Measurements from ENCODE around the gene ACKR3. TPM values are rescaled to one million over a fixed set of nuclear protein-coding genes. Genes with fewer than 3 reads are reported as not detected.

Gene ACKR3
- total RNA-seq, 1 donor: 18.8 TPM

DNA sequence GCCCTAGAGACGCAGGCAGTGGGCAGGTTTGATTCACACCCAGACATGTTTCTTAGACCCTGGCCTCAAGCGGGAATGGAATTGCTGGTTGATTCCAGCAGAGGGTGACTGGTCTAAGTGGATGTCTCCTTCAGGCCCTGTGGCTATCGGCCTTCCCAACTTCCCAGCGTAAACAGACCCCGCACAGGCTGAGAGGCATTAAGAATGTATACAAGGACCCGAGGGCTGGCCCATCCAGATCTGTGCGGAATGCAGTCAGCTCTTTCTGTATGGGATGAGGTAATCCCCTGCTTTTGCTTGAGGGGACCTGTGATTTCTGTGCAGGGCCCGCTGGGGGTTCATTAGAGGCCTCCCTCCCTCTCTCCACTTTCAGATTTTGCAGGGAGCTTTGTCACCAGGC is 6.5 kb downstream of the ACKR3 start:
- no peak for DNase-seq (ENCODE audit: insufficient read length, low spot score, missing footprints)
- H3K4me3 ChIP-seq (ENCODE audit: insufficient read depth, low read length): no peak overlapping the region
- no peak overlapping the region for H2AFZ ChIP-seq (ENCODE audit: low read length)
- no peak overlapping the region for H3K27ac ChIP-seq (ENCODE audit: low read depth, low read length)
- no peaks in the 10 kb centered on the region for H3K36me3 ChIP-seq (ENCODE audit: insufficient read depth, low read length)
- TF ChIP-seq, protein P1, sequence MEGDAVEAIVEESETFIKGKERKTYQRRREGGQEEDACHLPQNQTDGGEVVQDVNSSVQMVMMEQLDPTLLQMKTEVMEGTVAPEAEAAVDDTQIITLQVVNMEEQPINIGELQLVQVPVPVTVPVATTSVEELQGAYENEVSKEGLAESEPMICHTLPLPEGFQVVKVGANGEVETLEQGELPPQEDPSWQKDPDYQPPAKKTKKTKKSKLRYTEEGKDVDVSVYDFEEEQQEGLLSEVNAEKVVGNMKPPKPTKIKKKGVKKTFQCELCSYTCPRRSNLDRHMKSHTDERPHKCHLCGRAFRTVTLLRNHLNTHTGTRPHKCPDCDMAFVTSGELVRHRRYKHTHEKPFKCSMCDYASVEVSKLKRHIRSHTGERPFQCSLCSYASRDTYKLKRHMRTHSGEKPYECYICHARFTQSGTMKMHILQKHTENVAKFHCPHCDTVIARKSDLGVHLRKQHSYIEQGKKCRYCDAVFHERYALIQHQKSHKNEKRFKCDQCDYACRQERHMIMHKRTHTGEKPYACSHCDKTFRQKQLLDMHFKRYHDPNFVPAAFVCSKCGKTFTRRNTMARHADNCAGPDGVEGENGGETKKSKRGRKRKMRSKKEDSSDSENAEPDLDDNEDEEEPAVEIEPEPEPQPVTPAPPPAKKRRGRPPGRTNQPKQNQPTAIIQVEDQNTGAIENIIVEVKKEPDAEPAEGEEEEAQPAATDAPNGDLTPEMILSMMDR (IDR thresholded peaks at IDR 0.05; ENCODE audit: extremely low read depth, low read depth, low read length): no peak
- H3K4me1 ChIP-seq (ENCODE audit: insufficient read depth, low read length): no peaks in the 10 kb centered on the region
- no peaks in the 10 kb centered on the region for H4K20me1 ChIP-seq (ENCODE audit: insufficient read depth, low read length)
- peaks cover 8% of the 10 kb centered on the region for H3K27me3 ChIP-seq (ENCODE audit: insufficient read depth, low read length)
- H3K9me3 ChIP-seq (ENCODE audit: low read depth, low read length): no peaks in the 10 kb centered on the region
- no peak overlapping the region for H3K4me2 ChIP-seq (ENCODE audit: insufficient read depth, low read length)
- no peaks in the 10 kb centered on the region for H3K79me2 ChIP-seq (ENCODE audit: insufficient read depth, low read length)

- H3K36me3 ChIP-seq (ENCODE audit: insufficient read depth, low read length): no peaks in the 10 kb centered on the region
- H3K4me1 ChIP-seq (ENCODE audit: insufficient read depth, low read length): no peaks in the 10 kb centered on the region
- no peak overlapping the region for H3K27ac ChIP-seq (ENCODE audit: low read depth, low read length)
- TF ChIP-seq, protein P1 (IDR thresholded peaks at IDR 0.05; ENCODE audit: extremely low read depth, low read depth, low read length): no peak
- no peak overlapping the region for H3K4me2 ChIP-seq (ENCODE audit: insufficient read depth, low read length)
- H4K20me1 ChIP-seq (ENCODE audit: insufficient read depth, low read length): no peaks in the 10 kb centered on the region
- H3K9me3 ChIP-seq (ENCODE audit: low read depth, low read length): no peaks in the 10 kb centered on the region
- no peaks in the 10 kb centered on the region for H3K79me2 ChIP-seq (ENCODE audit: insufficient read depth, low read length)
- H3K4me3 ChIP-seq (ENCODE audit: insufficient read depth, low read length): no peak overlapping the region
- DNase-seq (ENCODE audit: insufficient read length, low spot score, missing footprints): no peak
- H2AFZ ChIP-seq (ENCODE audit: low read length): no peak overlapping the region
- H3K27me3 ChIP-seq (ENCODE audit: insufficient read depth, low read length): peaks cover 4% of the 10 kb centered on the region
Measured at GRCh38 chr2:236576953-236577352, 7.3 kb downstream of the ACKR3 start.

GRCh38 chr2:236577481-236578410 is 8.1 kb downstream of the ACKR3 start:
- Histone ChIP-seq H3K79me2 (ENCODE audit: insufficient read depth, low read length) (no peaks in the 10 kb centered on the region), H3K36me3 (ENCODE audit: insufficient read depth, low read length) (no peaks in the 10 kb centered on the region), H3K4me3 (ENCODE audit: insufficient read depth, low read length) (no peak overlapping the region), H3K4me1 (ENCODE audit: insufficient read depth, low read length) (no peaks in the 10 kb centered on the region), H2AFZ (ENCODE audit: low read length) (no peak overlapping the region), H3K27me3 (ENCODE audit: insufficient read depth, low read length) (no peaks in the 10 kb centered on the region), H3K9me3 (ENCODE audit: low read depth, low read length) (no peaks in the 10 kb centered on the region), H3K27ac (ENCODE audit: low read depth, low read length) (no peak overlapping the region), H4K20me1 (ENCODE audit: insufficient read depth, low read length) (no peaks in the 10 kb centered on the region), H3K4me2 (ENCODE audit: insufficient read depth, low read length) (no peak overlapping the region)
- DNase-seq (ENCODE audit: insufficient read length, low spot score, missing footprints): no peak
- TF ChIP-seq, protein P1 (IDR thresholded peaks at IDR 0.05; ENCODE audit: extremely low read depth, low read depth, low read length): no peak

DNA sequence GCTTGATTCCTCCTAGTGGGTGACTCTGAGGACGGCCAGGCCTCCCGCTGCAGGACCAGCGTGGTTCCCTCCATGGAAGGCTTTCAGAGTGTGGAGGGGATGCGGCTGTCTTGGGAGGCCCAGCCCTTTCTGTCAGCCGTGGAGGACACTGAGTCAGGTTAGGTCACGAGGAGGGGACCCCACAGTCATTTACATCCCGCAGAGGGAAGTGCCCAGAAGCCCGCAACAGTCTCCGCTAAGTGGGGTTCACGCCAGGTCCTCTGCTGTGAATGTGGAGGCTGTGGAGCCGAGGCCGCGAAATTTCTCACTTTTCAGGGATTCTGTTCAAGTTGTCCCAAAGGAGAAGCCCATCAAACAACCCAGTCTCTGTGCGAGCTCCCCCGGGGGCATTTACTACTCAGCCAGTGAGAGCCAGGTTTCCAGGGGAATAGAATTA is 8.8 kb downstream of the ACKR3 start:
- H3K4me3 ChIP-seq (ENCODE audit: insufficient read depth, low read length): no peak overlapping the region
- no peaks in the 10 kb centered on the region for H3K27me3 ChIP-seq (ENCODE audit: insufficient read depth, low read length)
- no peak overlapping the region for H2AFZ ChIP-seq (ENCODE audit: low read length)
- H3K36me3 ChIP-seq (ENCODE audit: insufficient read depth, low read length): no peaks in the 10 kb centered on the region
- no peak overlapping the region for H3K4me2 ChIP-seq (ENCODE audit: insufficient read depth, low read length)
- H3K79me2 ChIP-seq (ENCODE audit: insufficient read depth, low read length): no peaks in the 10 kb centered on the region
- TF ChIP-seq, protein P1 (IDR thresholded peaks at IDR 0.05; ENCODE audit: extremely low read depth, low read depth, low read length): no peak
- H3K27ac ChIP-seq (ENCODE audit: low read depth, low read length): no peak overlapping the region
- H3K4me1 ChIP-seq (ENCODE audit: insufficient read depth, low read length): no peaks in the 10 kb centered on the region
- H4K20me1 ChIP-seq (ENCODE audit: insufficient read depth, low read length): no peaks in the 10 kb centered on the region
- no peak for DNase-seq (ENCODE audit: insufficient read length, low spot score, missing footprints)
- H3K9me3 ChIP-seq (ENCODE audit: low read depth, low read length): no peaks in the 10 kb centered on the region
